NCI-H2196 (cell line): ENCODE data around the gene MTX1.
"Not testable (repeated sequence)": the region's sequence is repeated elsewhere in the genome, so short reads cannot be mapped to it uniquely, and the experiment has no call there.

Experiments used
- DNase-seq: peaks from one replicate; lab custom pipeline; 2025; ENCODE audit not compliant: unreplicated experiment; lab: John Stamatoyannopoulos, UW

MTX1 gene

DNA sequence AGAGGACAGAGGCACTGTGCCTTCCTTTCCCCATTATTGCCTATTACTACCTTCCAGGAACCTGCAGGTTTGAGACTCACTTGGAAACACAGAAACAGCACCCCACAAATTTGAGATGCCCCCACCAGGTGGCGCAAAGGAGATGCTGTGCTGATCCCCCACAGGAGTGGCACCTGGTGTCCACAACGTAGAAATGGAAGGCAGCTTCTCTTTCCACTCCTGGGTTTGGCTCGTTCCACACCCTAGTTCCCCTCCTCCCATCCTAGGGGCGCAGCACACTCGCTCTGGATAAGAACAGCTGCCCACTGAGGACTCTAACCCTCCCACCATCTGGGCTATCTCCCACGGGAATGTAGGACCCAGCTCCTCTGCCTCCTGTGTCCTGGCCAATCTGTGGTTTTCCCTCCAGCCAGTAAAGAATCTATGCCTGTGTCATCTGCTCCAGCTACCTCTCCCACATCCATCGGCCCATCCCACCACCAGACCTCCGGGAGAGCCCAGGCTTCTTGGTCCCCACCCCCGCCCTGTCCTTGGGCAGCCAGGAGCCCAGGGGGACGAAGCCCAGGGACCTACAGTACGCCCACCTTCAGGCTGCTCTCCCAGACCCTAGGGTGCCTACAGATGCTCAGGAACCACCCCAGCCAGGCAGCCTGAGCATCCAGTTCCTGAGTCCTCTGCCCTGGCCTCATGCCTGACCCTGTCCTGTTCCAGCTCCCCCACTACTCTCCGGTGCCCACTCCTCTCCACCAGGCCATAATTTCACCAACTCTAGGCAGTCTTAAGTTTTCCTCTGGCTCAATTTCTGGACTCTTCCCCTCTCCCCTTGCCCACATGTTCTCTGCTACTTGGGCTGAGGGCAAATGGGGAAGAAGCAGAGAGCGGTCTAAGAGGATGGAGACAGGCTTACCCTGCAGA, 1.3 kb upstream of the MTX1 start:
- DNase-seq = peak; percentile 82

GRCh38 chr1:155207806-155208540, 522 bp upstream of the MTX1 start, which contains the start of gene THBS3:
Gene THBS3 (minus strand): TSS chr1:155207897. CDS start chr1:155207876, 21 bp downstream.
- DNase-seq = peak; percentile 27

GRCh38 chr1:155209312-155209721, 822 bp downstream of the MTX1 start:
- no peak for DNase-seq

DNA sequence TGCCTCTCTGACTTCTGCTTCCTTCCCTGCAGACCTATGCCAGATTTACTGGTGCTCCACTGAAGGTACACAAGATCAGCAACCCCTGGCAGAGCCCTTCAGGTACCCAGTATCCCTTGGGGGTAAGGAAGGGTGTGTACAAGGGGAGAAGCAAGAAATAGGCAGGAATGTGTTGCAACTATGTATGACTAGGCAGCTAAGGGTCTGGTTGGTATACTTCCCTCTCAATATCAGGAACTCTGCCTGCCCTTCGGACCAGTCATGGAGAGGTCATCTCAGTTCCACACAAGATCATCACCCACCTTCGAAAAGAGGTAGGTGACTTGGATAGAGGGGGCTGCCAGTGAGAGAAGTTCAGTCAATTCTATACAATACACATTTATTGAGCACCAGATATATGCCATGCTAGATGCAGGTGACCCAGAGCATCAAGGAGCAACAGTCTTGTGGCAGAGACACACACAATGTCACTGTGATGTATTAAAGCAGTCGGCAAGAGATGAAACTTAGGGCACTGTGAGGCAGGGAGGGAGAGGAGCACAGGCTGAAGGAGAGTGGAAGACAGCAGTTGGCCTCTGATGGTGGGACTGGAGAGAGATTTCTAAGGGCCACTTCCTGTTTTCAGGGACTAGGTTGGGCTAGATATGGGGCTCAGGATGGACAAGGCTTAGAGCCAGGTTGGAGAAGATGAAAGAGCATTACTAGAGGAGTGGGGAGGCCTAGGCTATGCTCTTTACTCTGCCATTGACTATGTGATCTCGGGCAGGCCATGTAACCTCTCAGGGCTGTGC, 2.0 kb downstream of the MTX1 start:
- no peak for DNase-seq

GRCh38 chr1:155211381-155212050, 3.0 kb downstream of the MTX1 start:
- DNase-seq = not testable (repeated sequence)

DNA sequence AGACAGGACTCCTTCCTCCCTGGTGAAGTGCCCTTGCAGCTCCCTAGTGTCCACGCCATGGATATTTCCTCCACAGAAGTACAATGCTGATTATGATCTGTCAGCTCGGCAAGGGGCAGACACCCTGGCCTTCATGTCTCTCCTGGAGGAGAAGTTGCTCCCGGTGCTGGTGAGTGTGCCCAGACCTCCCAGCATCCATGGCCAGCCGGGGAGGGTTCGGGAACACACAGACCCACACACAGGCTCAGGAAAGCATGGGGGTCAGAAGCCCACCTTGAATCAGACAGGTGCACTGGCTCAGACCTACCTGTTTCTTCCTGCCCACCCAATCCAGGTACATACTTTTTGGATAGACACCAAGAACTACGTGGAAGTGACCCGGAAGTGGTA, 3.6 kb downstream of the MTX1 start:
- DNase-seq = not testable (repeated sequence)

DNA sequence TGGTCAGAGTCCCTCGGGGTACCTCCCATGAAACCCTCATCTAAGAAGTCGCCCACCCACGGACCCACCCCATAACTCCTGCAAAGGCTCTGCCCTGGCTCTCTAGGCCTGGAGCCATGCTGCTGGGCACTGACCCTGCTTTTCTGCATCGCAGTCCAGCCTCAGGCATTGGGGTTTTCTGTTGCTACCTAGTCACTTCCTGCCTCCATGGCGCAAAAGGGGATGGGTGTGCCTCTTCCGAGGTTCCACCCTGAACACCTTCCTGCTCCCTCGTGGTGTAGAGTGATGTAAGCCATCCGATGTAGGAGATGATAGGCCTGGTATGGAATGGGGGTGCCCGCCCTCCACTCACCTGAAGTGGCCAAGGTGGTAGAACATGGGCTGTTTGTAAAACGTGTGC, 6.2 kb downstream of the MTX1 start:
- not testable (repeated sequence) for DNase-seq

DNA sequence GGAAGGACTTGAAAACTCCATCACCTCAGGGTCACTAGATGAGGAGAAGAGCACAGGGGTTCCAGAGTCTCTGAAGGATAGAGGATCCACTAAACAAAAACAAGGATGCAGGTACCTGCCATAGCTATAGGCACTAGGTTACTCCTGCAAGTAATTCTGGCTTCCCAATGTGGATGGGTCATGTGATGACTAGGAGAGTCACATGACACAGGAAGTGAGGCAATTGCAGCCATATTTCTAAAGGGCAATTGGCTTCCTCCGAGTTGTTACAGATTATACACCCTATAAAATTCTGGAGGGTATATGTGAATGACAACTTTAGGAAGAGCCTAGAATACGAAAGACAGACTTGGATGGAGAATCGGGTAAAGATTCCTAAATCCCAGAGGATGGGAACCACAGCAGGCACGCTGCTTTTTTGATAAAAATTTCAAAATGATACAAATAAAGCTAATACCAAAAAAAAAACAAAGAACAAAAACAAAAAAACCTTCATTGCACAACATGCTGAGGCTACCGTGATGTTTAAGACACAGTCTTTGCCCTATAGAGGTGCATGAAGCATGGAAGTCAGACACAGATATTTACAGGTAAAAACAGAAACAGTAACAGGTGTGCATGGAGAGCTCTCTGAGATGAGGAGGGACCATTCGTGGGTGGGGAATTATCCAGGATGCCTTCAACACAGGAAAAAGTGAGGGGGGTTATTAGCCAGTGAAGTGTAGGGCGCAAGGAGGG, 10.5 kb downstream of the MTX1 start:
- peak; percentile 82 for DNase-seq

- peak; percentile 32 for DNase-seq
These were observed 11.1 kb downstream of the MTX1 start for GRCh38 chr1:155219592-155220031.

GRCh38 chr1:155220211-155220965, 11.9 kb downstream of the MTX1 start:
- DNase-seq = not testable (repeated sequence)

DNA sequence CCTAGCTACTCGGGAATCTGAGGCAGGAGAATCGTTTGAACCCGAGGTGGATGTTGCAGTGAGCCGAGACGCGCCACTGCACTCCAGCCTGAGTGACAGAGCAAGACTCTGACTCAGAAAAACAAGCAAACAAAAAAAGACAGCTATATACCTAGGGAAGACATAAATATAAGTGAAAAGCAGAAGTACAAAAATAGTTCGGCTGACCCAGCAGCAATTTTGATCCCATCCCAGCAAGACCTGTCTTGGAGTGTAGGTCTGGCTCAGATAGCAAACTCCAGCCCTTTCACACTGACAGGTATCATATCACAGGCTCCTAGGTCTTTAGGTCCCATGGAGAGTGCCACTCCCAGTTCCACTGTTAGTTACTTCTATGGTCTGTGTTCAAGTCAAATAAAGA, 14.6 kb downstream of the MTX1 start:
- no peak for DNase-seq

- not testable (repeated sequence) for DNase-seq
These were observed 16.9 kb downstream of the MTX1 start for GRCh38 chr1:155225404-155225759.

GRCh38 chr1:155226188-155226909, 17.9 kb downstream of the MTX1 start:
- peak; percentile 66 for DNase-seq

- DNase-seq = peak; percentile 66
These were observed 18.4 kb downstream of the MTX1 start for GRCh38 chr1:155226910-155227260.

DNA sequence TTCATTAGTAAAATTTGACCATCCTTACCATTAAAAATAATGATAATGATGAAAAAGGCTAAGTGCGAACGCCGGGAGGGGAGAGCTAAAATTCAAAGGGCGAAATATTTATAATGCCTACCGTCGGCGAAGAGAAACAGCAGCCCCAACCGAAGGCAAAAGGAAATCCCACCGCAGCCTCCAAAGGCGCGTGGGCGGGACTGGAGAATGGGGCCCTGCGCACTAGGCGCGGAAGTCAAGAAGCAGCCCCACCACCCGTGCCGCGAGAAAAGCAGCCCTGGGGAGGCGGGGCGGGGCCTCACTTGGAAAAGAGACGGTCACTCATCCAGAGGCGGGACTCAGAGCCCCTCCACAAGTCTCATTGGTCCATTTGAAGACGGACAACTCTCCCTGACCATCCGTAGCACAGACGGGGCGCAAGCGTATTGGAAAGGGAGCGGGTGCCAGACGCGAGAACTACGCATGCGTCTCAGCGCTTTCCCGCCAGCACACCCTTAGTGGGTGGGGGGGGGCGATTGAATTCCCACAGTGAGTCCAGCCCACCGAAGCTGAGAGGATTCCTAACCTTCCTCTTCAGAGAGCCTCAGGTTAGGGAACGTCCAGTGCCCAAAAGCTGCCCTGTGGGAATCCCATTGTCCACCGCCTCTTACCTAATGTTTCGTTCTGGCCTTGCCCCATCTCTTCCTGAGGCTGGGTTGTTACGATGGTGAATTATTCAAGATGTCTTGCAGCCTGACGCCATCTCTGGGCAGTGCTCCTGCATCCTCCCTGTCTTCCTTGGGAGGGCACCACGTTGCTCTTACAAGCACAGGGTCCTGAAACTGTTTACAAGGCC, 19.0 kb downstream of the MTX1 start:
- peak; percentile 98 for DNase-seq

DNA sequence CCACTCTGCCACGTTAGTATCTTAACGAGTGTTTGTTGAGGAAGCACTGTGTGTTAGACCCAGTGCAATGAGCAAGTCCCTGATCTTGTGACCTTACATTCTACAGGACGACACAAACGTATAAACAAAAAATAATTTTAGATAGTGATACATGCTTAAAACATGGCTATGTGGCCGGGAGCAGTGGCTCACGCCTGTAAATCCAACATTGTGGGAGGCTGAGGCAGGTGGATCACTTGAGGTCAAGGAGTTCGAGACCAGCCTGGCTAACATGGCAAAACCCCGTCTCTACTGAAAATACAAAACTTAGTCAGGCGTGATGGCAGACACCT, 19.6 kb downstream of the MTX1 start:
- no peak for DNase-seq

- DNase-seq = not testable (repeated sequence)
These were observed 22.8 kb downstream of the MTX1 start for GRCh38 chr1:155231302-155231701.
